Measurements from ENCODE around the gene CACNG4. TPM values are rescaled to one million over a fixed set of nuclear protein-coding genes. Genes with fewer than 3 reads are reported as not detected.

Gene CACNG4
- total RNA-seq, 1 experiment from 2014 or later: not detected

GRCh38 chr17:66930933-66931332 is 33.6 kb upstream of the CACNG4 start:
- Histone ChIP-seq H3K27ac (ENCODE audit: low read depth, low read length) (no peak overlapping the region), H4K20me1 (ENCODE audit: insufficient read depth) (no peaks in the 10 kb centered on the region), H3K9me2 (ENCODE audit: insufficient read depth) (no peaks in the 10 kb centered on the region), H3K4me3 (replicated peaks in 1 of 2; ENCODE audit: low read depth in 1 of 2, low read length in 2 of 2) (no peak overlapping the region), H2AFZ (ENCODE audit: low read depth, low read length, poor library complexity, severe bottlenecking) (peak overlapping the region; percentile 41), H3K4me2 (ENCODE audit: low read length) (peak overlapping the region; percentile 30; the same call in 1 of the 2 replicates), H3K9me3 (ENCODE audit: control insufficient read depth in 1 of 2, insufficient read depth in 1 of 2, low read depth in 1 of 2, low read length in 2 of 2) (no peaks in the 10 kb centered on the region; a peak in 1 of 4 replicates), H3K79me2 (ENCODE audit: insufficient read depth, low read length) (no peaks in the 10 kb centered on the region), H3K9ac (ENCODE audit: low read length) (no peak overlapping the region), H3K27me3 (ENCODE audit: insufficient read depth, low read length) (no peaks in the 10 kb centered on the region), H3K36me3 (ENCODE audit: control insufficient read depth in 1 of 2, insufficient read depth in 2 of 2, low read length in 2 of 2) (no peaks in the 10 kb centered on the region), H3K4me1 (ENCODE audit: control insufficient read depth in 1 of 2, insufficient read depth in 2 of 2, low read length in 2 of 2) (peaks cover 4 to 9% of the 10 kb centered on the region in 2 experiments; a peak in 3 of 4 replicates)
- intact Hi-C loops (cut with micrococcal nuclease): no loop called here
- POLR2A ChIA-PET: no interaction called here
- CTCF ChIA-PET: no interaction called here
- RAD21 ChIA-PET (ENCODE audit: low non-redundant PET in 1 of 2, low total read pairs in 2 of 2, uncharacterized antibody in 2 of 2, unreplicated experiment in 2 of 2): no interaction called here
- no TSS peak for BruUV-seq (replicated peaks)
- ATAC-seq (peak; percentile 97), DNase-seq (ENCODE audit: low read depth, low spot score) (peak; percentile 59)
- TF ChIP-seq ELF1 (IDR thresholded peaks at IDR 0.05; ENCODE audit: borderline replicate concordance, low read depth): no peak
- peak; percentile 77 for TF ChIP-seq SP1 (IDR thresholded peaks at IDR 0.05; ENCODE audit: low read depth)
- no peak for TF ChIP-seq SIN3A (IDR thresholded peaks at IDR 0.05; ENCODE audit: low read depth)
- TF ChIP-seq CEBPB (IDR thresholded peaks at IDR 0.05; ENCODE audit: low read depth): peak; percentile 90
- no peak for TF ChIP-seq RAD21 (IDR thresholded peaks at IDR 0.05; ENCODE audit: low read depth)
- TF ChIP-seq, protein P1, sequence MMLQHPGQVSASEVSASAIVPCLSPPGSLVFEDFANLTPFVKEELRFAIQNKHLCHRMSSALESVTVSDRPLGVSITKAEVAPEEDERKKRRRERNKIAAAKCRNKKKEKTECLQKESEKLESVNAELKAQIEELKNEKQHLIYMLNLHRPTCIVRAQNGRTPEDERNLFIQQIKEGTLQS (IDR thresholded peaks at IDR 0.05): no peak
- TF ChIP-seq POLR2AphosphoS5 (IDR thresholded peaks at IDR 0.05; ENCODE audit: low read depth, low read length): no peak
- TF ChIP-seq CBX3 (IDR thresholded peaks at IDR 0.05; ENCODE audit: low read depth): no peak
- TF ChIP-seq POLR2A (IDR thresholded peaks at IDR 0.05; ENCODE audit: borderline replicate concordance, extremely low read depth, insufficient read depth, insufficient read length): no peak
- TF ChIP-seq EZH2 (IDR thresholded peaks at IDR 0.05): no peak
- TF ChIP-seq REST (IDR thresholded peaks at IDR 0.05; ENCODE audit: low read depth): no peak
- no peak for TF ChIP-seq SRF (IDR thresholded peaks at IDR 0.05; ENCODE audit: low read depth)
- TF ChIP-seq YY1 (IDR thresholded peaks at IDR 0.05; ENCODE audit: extremely low read depth, insufficient replicate concordance, low read depth, low read length): no peak
- TF ChIP-seq ZFX (IDR thresholded peaks at IDR 0.05): no peak
- TF ChIP-seq JUND (IDR thresholded peaks at IDR 0.05): no peak

All from HCT116 (cell line).